Esophagus squamous epithelium (tissue), 5 donors: ENCODE measurements around the gene IFNL3. TPM values are rescaled to one million over a fixed set of nuclear protein-coding genes. Genes with fewer than 3 reads are reported as not detected.

ENCODE experiments used
- DNase-seq: peaks from one replicate; lab custom pipeline; 2025; lab: John Stamatoyannopoulos, UW
- H3K27ac ChIP-seq, 4 donors: fragments of 200-600 bp; sonication (generic); one replicate each; pipeline ENCODE4 v1.5.1; 2016 to 2019; ENCODE audit warnings: mild to moderate bottlenecking in 1 of 4
- H3K27me3 ChIP-seq, 4 donors: fragments of 200-600 bp; sonication (generic); 1 replicate in 3 of 4; 2 replicates in 1 of 4; pipeline versions ENCODE4 v1.5.1 to v1.6.0; 2017 to 2021; ENCODE audit warnings: antibody characterized with exemption in 1 of 4
- H3K36me3 ChIP-seq, 3 donors: fragments of 200-600 bp; sonication (generic); one replicate each; pipeline ENCODE4 v1.5.1; 2016 to 2019
- H3K4me1 ChIP-seq, 3 donors: fragments of 200-600 bp; sonication (generic); one replicate each; pipeline ENCODE4 v1.5.1; 2017 to 2019
- H3K4me3 ChIP-seq, 4 donors: fragments of 200-600 bp; sonication (generic); 1 replicate in 3 of 4; 2 replicates in 1 of 4; pipeline ENCODE4 v1.5.1; 2016 to 2019; ENCODE audit warnings: mild to moderate bottlenecking in 2 of 4, moderate library complexity in 1 of 4
- H3K9me3 ChIP-seq, 3 donors: fragments of 200-600 bp; sonication (generic); one replicate each; pipeline ENCODE4 v1.5.1; 2016 to 2019
- POLR2A ChIP-seq, 4 donors: fragments of 450-650 bp; IDR thresholded peaks; one replicate each; pipeline ENCODE4 v1.6.1; 2017; ENCODE audit warnings: antibody characterized with exemption in 4 of 4, mild to moderate bottlenecking in 4 of 4, moderate library complexity in 3 of 4
- WGBS, 2 donors: methylation state at CpG; one replicate each; pipeline ENCODE4 v1.1.5; 2018; 5-methylcytosine and 5-hydroxymethylcytosine counted together
- intact Hi-C: fragments of 100-400 bp; cut with DNase I; formaldehyde crosslinking; loops from one replicate; pipeline ENCODE4 v1.15.0; 2022
- total RNA-seq, 4 donors: library from RNA; depleted of rRNA; stranded (reverse); fragments of >200 nt; gene quantifications; one replicate each; pipeline ENCODE4 v1.1.0, GENCODE V29; 2016
- TF ChIP-seq, protein P1 (sequence below), 6 experiments: fragments of 450-650 bp in 4 of 6; fragments of 200-600 bp in 2 of 6; sonication (generic) in 2 of 6; IDR thresholded peaks; one replicate each; pipeline ENCODE4 v1.5.1; 2016 to 2019; ENCODE audit warnings: antibody characterized with exemption in 6 of 6, mild to moderate bottlenecking in 4 of 6, moderate library complexity in 4 of 6
- donor health status: DM: yes; HTN: yes; CAD: no.

IFNL3 gene
- total RNA-seq, 4 donors from 2014 or later: not detected

DNA sequence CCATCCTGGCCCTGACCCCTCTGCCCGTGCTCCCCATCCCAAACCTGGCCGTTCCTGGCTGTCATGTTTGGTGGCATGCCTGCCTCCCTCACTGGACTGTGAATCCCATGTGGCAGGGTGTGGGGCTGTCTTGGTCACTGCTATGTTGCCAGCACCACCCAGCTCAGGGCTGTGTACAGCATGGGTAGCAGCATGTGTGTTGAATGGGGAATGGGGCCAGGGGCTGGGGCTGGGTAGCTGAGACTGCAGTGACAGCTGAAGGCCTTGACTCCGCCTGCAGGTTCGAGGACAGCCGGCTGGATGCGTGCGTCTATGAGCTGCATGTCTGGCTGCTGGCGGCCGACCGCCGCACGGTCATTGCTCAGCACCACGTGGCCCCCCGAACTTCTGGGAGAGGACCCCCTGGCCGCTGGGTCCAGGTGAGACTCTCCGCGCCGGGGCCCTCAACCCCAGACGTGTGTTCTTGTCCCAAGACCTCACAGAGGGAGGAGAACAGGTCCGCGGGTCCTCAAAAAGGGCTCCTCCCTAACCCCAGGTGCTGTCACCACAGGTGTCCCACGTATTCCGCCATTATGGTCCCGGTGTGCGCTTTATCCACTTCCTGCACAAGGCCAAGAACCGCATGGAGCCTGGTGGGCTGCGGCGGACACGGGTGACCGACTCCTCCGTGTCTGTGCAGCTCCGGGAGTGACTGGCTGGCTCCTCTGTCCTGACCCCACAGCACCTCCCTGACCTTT lies 44.6 kb downstream of the IFNL3 start:
- peak overlapping the region in 2 of 4 donors; percentile 6 to 15 for H3K4me3 ChIP-seq
- H3K27ac ChIP-seq: no peak overlapping the region
- peaks cover 11 to 97% (median 15%) of the 10 kb centered on the region in 4 donors for H3K27me3 ChIP-seq
- intact Hi-C loops: no loop called here
- no peaks in the 10 kb centered on the region for H3K9me3 ChIP-seq
- TF ChIP-seq, protein P1, sequence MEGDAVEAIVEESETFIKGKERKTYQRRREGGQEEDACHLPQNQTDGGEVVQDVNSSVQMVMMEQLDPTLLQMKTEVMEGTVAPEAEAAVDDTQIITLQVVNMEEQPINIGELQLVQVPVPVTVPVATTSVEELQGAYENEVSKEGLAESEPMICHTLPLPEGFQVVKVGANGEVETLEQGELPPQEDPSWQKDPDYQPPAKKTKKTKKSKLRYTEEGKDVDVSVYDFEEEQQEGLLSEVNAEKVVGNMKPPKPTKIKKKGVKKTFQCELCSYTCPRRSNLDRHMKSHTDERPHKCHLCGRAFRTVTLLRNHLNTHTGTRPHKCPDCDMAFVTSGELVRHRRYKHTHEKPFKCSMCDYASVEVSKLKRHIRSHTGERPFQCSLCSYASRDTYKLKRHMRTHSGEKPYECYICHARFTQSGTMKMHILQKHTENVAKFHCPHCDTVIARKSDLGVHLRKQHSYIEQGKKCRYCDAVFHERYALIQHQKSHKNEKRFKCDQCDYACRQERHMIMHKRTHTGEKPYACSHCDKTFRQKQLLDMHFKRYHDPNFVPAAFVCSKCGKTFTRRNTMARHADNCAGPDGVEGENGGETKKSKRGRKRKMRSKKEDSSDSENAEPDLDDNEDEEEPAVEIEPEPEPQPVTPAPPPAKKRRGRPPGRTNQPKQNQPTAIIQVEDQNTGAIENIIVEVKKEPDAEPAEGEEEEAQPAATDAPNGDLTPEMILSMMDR (IDR thresholded peaks at IDR 0.05): no peak
- no peak for TF ChIP-seq POLR2A (IDR thresholded peaks at IDR 0.05)
- H3K36me3 ChIP-seq: peaks cover 0 to 8% (median 0%) of the 10 kb centered on the region in 3 donors
- no peak for DNase-seq
- WGBS, 2 donors: 64 to 83% methylated on average over 9 to 13 of the region's 32 CpGs
- H3K4me1 ChIP-seq: peaks cover 5 to 44% (median 13%) of the 10 kb centered on the region in 3 donors

DNA sequence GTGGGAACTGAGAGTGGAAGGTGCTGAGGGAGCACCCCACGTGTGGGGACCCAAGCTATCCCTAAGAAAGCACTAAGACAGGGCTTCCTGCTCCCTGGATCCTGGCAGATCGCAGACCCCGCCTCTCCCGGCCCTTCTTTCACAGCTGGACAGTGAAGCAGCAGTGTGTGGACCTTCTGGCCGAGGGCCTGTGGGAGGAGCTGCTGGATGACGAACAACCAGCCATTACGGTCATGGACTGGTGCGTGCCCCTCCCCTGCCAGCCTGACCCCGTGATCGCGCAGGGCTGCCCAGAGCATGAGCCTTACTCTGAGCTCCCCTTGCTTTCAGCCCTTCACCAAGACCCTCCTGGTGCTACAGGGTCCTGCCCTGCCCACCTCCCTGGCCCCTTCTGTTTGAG lies 45.8 kb downstream of the IFNL3 start:
- no peak for DNase-seq
- peak overlapping the region; percentile 2 to 53 (median 42) for H3K4me3 ChIP-seq
- 49 to 60% methylated on average over 5 to 8 of the region's 11 CpGs for WGBS, 2 donors
- peak overlapping the region in 1 of 4 donors; percentile 78 for H3K27ac ChIP-seq
- peaks cover 5 to 46% (median 13%) of the 10 kb centered on the region in 3 donors for H3K4me1 ChIP-seq
- peaks cover 10 to 98% (median 14%) of the 10 kb centered on the region in 4 donors for H3K27me3 ChIP-seq
- no peaks in the 10 kb centered on the region for H3K9me3 ChIP-seq
- intact Hi-C loops: no loop called here
- TF ChIP-seq, protein P1 (IDR thresholded peaks at IDR 0.05): no peak
- TF ChIP-seq POLR2A (IDR thresholded peaks at IDR 0.05): no peak
- peaks cover 0 to 8% (median 0%) of the 10 kb centered on the region in 3 donors for H3K36me3 ChIP-seq

DNA sequence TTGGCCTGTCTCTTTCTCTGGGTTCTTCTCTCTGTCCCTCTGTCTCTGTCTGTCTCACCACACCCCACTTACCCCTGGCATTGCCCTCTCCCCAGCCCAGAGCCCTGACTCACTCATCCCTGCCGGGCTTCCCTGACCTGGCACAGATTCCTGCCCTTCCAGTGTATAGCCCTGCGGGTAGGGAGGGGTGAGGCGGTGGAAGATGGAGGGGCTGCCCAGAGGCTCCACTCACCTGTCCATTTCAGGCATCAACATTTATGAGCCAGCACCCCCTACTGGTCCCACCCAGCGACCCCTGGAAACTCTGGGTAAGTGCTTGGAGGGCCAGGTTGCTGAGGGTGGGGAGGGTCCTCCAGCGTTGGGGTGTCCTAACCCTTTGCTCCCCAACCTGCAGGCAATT lies 47.0 kb downstream of the IFNL3 start:
- Histone ChIP-seq H3K4me1 (peaks cover 5 to 55% (median 13%) of the 10 kb centered on the region in 3 donors), H3K4me3 (peak overlapping the region; percentile 40 to 55 (median 48)), H3K36me3 (peaks cover 0 to 8% (median 0%) of the 10 kb centered on the region in 3 donors), H3K27me3 (peaks cover 3 to 86% (median 7%) of the 10 kb centered on the region in 4 donors), H3K27ac (peak overlapping the region in 3 of 4 donors; percentile 72 to 80 (median 78)), H3K9me3 (no peaks in the 10 kb centered on the region)
- intact Hi-C loops: no loop called here
- TF ChIP-seq POLR2A (IDR thresholded peaks at IDR 0.05): no peak
- TF ChIP-seq, protein P1 (IDR thresholded peaks at IDR 0.05): peak in 1 of 6 experiments; percentile 4
- no peak for DNase-seq
- 33 to 40% methylated on average over 4 to 5 of the region's 5 CpGs for WGBS, 2 donors

DNA sequence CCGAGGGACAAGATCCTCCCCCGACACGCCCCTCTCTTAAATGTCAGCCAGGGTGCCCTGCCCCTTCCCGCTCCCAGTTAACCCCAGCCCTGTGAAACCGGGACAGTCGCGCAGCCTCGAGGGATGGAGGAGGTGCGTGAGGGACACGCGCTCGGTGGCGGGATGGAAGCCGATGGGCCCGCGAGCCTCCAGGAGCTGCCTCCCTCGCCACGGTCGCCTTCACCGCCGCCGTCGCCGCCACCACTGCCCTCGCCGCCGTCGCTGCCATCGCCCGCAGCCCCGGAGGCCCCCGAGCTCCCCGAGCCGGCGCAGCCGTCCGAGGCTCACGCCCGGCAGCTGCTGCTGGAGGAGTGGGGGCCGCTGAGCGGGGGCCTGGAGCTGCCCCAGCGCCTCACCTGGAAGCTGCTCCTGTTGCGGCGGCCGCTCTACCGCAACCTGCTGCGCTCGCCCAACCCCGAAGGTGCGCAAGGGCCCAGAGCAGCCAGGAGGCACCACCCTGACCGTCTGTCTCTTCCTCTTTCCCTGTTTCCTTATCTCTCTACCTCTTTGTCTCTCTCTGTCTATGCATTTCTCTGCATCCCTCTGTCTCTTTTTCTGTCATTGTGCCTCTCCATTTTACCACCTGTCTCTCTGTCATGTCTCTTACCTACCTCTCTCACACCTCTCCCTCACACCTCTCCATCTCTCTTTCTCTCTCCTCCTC lies 47.8 kb downstream of the IFNL3 start, which contains the start of gene NCCRP1:
TSS of gene NCCRP1 (plus strand) at position 105 of the 703 bp plus-strand sequence. CDS start at position 124, 19 bp downstream.
- 5 to 6% methylated on average over 9 to 10 of the region's 51 CpGs for WGBS, 2 donors

More for the DNA sequence above, 47.8 kb downstream of the IFNL3 start, which contains the start of gene NCCRP1:
- Histone ChIP-seq H3K36me3 (peaks cover 0 to 8% (median 0%) of the 10 kb centered on the region in 3 donors), H3K4me3 (peak within 1 kb of the TSS; percentile 40 to 55 (median 48)), H3K4me1 (peaks cover 5 to 58% (median 13%) of the 10 kb centered on the region in 3 donors), H3K27me3 (peaks cover 0 to 78% (median 7%) of the 10 kb centered on the region in 4 donors), H3K27ac (peak within 1 kb of the TSS; percentile 34 to 80 (median 75)), H3K9me3 (no peaks in the 10 kb centered on the region)
- peak in 1 of 4 donors; percentile 10 for TF ChIP-seq POLR2A (IDR thresholded peaks at IDR 0.05)
- TF ChIP-seq, protein P1 (IDR thresholded peaks at IDR 0.05): no peak
- DNase-seq: no peak
- intact Hi-C loops: no loop called here
